NCI-H2029 treated with DMSO at 0.1 percent for 48 hours (cell line): ENCODE results near the gene CIDEB.
"Not testable (repeated sequence)": the region's sequence is repeated elsewhere in the genome, so short reads cannot be mapped to it uniquely, and the experiment has no call there.

Experiments used
- DNase-seq: peaks from one replicate; lab custom pipeline; 2025; lab: John Stamatoyannopoulos, UW

CIDEB gene

GRCh38 chr14:24307575-24308341 is at the start of gene CIDEB:
Gene CIDEB, minus strand, starts transcription at chr14:24307977. Its CDS starts 119 bp downstream, at chr14:24307858.
- peak; percentile 34 for DNase-seq

GRCh38 chr14:24356208-24356607 is 48.4 kb upstream of the CIDEB start:
- no peak for DNase-seq

GRCh38 chr14:24355009-24355408 is 47.2 kb upstream of the CIDEB start:
- DNase-seq: no peak

GRCh38 chr14:24354482-24354825 is 46.7 kb upstream of the CIDEB start:
- DNase-seq: not testable (repeated sequence)

- no peak for DNase-seq
Observed at GRCh38 chr14:24353559-24354481, 46.0 kb upstream of the CIDEB start.

- DNase-seq: no peak
Observed at GRCh38 chr14:24351517-24351916, 43.7 kb upstream of the CIDEB start.

GRCh38 chr14:24349742-24350141 is 42.0 kb upstream of the CIDEB start:
- DNase-seq: no peak

GRCh38 chr14:24348186-24348585 is 40.4 kb upstream of the CIDEB start:
- no peak for DNase-seq

- no peak for DNase-seq
Observed at GRCh38 chr14:24347134-24347533, 39.4 kb upstream of the CIDEB start.

GRCh38 chr14:24343795-24344660 is 36.3 kb upstream of the CIDEB start:
- DNase-seq: no peak

GRCh38 chr14:24342889-24343288 is 35.1 kb upstream of the CIDEB start:
- DNase-seq: no peak

GRCh38 chr14:24340606-24341005 is 32.8 kb upstream of the CIDEB start:
- no peak for DNase-seq

- DNase-seq: no peak
Observed at GRCh38 chr14:24339284-24340151, 31.7 kb upstream of the CIDEB start, which contains the start of gene RIPK3. Gene RIPK3, minus strand, starts transcription at chr14:24339991. Its CDS starts 165 bp downstream, at chr14:24339826.

- no peak for DNase-seq
Observed at GRCh38 chr14:24338843-24339242, 31.1 kb upstream of the CIDEB start.

- no peak for DNase-seq
Observed at GRCh38 chr14:24337824-24338175, 30.0 kb upstream of the CIDEB start.

GRCh38 chr14:24337144-24337823 is 29.5 kb upstream of the CIDEB start:
- no peak for DNase-seq

GRCh38 chr14:24335461-24336171 is 27.8 kb upstream of the CIDEB start:
- no peak for DNase-seq

GRCh38 chr14:24334431-24335291 is 26.9 kb upstream of the CIDEB start, which contains the start of gene ADCY4:
Gene ADCY4, minus strand, starts transcription at chr14:24335071. Its CDS starts 419 bp downstream, at chr14:24334652.
- no peak for DNase-seq
